Limb (tissue), 2 donors: ENCODE data around the gene VWF.

Source experiments
- DNase-seq, 2 donors: peaks; one replicate each; pipeline ENCODE4 v3.0.0-alpha.2; 2016; ENCODE audit errors: extremely low spot score in 2 of 2

Gene VWF

DNA sequence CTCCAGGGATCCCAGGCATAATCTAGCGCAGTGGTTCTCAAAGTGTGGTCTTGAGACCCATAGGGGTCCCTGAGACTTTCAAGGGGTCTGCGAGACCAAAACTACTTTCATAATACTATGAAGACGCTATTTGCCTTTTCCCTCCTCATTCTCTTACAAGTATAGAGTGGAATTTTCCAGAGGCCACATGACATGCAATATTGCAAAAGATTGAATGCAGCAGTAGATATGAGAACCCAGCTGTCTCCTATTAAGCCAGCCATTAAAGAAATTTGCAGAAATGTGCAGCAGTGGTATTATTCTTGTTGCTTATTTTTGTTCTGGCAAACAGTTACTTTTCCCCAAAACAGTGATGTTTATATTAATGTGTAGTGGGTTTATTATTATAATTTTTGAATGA is 62.8 kb downstream of the VWF start:
- DNase-seq, result no peak

DNA sequence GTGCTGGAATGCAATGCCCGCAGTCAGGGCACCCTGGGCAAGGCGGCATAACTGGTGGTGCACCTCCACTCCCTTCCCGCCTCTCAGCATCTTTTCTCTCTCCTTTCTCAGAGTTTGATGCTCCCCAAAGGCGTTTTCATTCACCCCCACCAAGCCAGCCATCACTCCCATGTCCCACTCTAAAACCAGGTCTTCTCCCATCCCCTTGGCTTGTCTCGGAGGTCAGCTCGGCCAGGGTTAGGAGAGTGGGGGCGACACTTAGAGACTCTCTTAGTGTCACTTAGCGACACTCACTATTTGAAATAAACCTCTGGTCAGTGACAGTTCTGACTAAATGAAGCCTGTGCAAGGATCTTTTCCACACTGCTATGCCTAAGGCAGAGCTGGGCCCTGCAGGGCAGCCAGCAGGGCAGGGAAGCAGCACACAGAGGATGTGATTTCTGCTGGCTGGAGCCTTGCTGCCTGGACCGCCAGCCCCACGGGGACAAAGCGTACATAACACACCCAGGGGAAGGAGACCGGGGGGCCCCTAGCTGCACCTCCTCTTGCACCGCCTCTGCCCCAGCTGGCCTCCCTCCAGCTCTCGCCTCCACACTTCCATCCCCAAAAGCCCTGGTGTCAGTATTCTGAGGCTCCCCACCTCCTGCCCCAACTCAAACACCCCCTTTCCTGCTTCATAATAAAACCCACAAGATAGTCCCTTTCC is 64.5 kb downstream of the VWF start:
- DNase-seq, result no peak

DNA sequence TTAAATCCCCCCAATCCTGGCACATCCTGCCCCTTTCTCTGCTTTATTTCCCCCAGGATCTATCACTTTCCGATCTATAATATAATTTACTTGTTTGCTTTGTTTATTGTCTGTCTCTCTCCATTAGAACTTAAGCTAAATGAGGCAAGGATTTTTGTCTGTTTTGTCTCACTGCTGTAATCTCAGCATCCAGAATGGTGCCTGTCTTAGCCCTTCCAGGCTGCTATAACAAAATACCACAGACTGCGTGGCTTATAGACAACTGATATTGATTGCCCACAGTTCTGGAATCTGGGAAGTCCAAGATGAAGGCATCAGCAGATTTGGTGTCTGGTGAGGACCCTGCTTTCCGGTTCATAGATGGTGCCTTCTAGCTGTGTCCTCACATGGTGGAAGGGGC is 65.2 kb downstream of the VWF start:
- no peak for DNase-seq

DNA sequence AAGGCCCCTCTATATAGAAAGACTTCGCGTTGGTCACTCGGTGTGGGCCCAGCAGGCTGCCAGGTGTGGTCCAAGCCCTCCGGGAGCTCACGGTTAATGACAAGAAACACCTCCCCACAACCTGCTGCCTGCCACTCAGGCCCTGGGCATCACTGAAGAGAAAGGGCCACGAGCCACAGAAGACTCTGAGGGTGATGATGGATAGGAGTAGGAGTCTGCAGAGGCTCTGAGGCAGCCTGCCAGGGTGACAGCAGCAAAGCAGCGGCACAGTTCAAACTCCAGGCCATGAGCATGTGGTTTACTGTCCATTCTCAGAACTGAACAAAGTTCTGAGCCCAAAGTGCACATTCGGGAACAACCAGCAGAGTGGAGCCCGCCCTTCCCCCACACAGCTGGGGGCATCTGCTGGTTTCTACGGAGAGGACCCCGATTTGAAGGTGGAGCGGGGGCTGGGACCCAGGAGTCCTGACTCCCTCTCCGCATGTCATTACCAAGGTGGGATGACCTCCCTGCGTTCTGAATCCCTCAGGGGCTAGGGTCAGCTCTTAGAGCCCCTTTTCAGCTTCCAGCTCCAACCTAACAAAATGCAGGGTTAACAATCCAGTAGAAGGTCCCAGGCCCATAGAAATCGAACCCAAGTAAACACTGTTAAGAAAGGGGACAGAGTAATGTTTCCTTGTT is 65.8 kb downstream of the VWF start:
- DNase-seq, result no peak

DNA sequence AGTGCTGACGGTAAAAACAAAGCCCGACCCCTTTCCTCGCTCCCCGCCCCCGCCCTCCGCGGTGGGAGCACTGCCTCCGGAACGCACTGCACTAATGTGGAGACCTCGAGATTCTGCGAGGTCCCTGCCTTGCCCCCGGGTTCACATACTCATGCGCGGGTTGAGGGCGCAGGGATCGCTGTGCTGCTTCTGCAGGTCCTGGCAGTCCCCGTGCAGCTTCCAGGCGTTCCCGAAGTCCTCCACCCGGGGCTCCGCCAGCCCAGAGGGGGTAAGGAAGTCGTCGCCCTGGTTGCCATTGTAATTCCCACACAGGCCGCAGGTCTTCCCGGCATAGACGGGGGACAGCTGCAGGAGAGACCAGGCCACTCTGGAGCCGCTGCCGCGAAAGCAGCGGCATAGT is 66.8 kb downstream of the VWF start:
- DNase-seq, result peak in 1 of 2 donors; percentile 56

DNA sequence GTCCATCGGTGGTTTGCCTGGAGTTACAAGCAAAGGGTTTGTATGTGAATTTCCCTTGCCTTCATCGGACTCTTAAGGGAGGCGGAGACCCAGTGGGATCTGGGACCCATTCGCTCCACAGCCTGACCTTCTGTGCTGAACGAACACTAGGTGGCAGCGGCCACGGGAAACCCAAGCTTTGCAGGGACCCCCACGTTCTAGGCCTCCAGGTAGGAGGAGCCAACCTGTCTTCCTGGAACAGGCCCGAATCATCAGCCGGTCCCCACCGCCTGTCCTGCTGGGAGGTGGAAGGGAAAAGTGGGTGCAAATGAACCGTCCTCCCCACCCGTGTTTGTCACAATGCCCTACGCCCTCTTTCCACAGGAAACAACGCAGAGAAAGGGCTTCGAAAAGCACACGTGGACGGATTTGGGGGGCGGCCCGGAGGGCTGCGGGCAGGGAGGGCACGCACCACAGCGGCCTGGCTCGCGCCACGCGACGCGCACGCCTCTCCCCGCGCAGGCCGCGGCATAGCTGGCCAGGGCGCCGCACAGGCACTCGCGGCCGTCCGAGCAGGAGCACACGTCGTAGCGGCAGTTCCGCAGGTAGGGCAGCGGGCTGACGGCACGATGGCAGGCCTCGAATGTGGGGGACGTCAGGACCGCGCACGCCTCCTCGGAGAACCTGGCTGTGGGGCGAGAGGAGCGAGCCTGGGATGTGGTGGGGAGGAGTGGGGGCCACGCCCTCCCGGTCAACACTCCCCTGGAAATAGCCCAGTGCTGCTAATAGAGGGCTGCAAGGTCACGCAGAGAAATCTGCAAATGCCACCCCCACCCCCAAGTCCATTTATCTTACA is 67.8 kb downstream of the VWF start:
- peak; percentile 24 to 63 for DNase-seq

DNA sequence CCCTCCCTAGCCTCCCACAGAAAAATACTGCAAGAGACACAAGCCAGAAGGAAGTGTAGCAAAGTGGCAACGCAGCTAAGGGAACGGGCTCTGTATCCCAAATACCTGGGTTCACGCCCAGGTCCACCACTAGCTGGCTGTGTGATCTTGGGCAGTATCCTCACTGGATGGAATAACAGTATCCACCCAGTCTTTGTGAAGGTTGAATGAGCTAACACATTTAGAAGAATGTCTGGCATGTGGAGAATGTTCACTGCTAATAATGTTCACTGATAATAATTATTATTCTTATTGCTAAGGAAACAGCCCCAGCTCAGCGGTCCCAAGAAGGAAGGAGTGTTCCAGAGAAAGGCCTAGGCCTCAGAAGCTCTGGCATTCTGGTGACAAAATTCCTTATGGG is 70.9 kb downstream of the VWF start:
- no peak for DNase-seq

DNA sequence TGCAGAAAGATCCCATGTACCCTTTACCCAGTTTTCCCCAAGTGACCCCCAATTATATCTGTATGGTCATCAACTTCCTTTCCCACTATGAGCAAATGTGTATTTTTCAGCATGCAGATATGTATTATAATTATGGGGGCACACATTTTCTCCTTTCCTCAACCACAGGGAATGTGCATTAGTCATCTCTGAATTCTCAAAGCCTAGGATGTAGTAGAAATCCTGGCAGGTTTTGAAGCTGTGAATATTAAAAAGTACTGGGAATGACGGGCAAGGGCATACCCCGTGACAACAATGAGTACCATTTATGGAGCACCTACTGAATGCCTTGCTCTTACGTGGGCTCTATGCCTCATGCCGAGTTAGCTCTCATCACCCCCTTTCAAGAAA is 71.5 kb downstream of the VWF start:
- DNase-seq, result no peak

DNA sequence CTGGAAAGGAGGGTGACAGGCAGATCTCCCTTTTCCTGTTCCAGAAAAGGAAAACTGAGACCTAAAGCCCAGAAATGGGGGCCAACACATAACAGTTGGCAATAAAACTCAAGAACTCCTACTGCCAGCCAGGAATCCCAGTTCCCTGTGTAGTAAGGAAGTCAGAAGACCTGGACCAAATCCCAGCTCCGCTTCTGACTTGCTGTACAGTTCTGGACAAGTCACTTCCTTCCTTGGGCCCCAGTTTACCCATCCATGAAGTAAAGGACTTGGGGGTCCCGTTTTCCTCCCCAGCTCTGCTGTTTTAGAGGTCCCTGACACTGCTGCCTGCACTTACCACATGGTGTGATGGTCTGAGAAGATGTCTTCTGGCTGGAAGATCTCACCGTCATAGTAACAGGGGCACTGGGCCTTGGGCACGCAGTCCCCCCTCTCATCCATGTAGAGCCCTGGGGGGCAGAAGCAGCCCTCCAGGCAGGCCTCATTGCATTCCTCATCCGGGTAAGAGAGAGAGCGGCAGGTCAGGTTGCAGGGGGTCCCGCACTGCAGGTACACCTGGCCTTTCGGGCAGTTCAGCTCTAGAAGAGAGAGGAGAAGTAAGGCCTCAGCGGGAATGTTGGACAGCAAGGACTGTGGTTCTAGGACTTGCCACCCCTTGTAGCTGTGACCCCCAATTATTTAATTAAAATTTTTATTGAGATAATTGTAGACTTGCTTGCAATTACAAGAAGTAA is 72.1 kb downstream of the VWF start:
- DNase-seq, result no peak

DNA sequence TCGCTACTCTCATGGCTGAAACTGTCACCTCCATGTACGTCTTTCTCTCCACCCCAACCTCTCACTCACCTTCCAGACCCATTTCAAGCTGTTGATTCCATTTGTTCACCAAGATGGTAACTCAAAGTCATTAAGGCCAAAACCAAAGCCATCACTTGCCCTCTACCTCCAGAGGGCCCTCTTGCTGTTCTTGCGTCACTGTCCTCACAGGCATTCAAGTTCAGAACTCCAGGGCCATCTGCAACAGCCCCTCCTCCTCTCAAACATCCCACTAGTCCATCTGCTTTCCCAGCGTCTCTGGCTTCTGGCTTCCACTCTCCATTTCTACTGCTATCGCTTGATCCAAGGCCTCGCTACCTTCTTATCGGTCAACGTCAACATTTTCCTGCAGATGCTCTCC is 74.5 kb downstream of the VWF start:
- no peak for DNase-seq

DNA sequence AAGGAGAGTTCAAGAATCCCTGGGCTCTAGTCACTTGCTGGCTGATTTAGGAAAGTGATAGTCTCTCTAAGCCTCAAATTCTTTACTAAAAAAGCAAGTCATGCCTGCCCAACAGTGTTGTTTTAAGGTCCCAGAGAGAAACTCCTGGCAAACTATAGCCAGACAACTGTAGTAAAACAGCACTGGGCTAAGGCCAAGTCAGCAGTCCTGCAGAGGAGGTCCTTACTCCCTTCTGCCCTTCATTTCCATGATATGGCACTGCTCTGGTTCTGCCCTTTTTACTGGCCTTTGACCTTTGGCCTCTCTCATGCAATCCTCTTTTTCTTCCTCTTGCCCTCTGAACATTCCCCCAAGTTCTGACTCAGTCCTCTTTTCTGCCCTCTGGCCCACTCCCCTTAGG is 74.9 kb downstream of the VWF start:
- no peak for DNase-seq

DNA sequence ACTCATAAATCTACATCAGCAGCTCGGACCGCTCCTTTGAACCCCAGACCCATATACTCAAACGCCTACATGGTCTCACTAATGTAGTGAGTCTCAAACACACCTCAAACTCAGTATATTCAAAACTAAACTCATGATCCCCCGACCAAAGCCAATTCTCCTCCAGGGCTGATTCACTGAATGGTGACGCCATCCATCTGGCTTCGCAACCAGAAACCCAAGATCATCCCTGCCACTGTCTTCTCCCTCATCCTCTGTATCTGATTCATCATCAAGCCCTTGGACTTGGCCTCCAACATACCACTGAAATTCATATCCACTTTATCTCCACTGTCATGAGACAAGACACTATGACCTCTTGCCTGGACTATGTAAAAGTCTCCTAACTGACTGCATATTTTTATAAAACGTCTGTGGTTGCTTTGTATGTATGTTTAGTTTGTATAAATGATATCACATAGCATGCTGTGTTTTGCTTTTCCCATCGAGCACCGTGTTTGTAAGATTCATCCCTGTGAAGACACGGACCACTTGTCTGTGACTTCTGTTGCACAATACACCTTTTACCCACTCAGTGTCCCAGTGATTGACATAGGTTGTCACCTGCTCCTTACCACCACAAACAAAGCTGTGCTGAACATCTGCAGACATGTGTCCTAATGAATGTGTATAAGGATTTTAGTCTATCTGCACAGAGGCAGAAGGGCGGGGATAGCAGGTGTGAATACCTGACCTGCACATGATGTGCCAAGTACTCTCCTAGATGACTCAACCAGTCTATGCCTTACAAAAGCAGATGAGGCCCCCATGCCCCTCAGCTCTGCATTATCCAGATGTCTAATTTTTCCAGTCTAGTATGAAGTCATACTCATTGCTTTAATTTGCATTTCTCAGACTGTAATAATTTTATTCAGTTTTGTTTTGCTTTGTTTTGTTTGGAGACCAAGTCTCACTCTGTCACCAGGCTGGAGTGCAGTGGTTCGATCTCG is 76.9 kb downstream of the VWF start:
- DNase-seq, result no peak

DNA sequence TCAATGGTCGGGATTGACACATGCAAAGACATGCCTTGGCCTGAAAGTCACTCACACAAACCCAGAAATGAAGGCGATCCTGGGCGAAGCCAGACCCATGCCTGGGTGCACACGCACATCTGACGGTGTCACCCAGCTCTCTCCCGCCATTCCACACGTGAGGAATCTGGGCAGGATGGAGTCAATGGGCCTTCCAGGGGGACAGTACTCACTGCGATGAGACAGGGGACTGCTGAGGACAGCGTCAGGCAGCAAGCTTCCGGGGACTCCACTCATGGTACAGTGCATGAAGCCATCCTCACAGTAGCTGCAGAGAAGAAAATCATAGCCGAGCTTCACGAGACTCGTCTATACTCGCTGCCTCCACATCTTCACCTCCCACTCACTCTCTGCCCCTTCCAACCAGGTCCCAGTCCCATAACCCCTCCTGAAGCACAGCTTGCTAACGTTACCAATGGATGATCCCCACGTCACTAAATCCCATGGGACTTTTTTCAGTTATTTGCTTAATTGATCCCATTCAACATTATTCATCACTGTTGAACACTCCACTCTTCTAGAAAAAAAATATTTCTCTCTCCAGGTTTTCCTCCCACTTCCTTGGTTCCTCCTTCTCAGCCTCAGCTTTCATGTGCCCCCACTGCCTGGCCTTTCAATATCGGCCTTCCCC is 77.8 kb downstream of the VWF start:
- no peak for DNase-seq

DNA sequence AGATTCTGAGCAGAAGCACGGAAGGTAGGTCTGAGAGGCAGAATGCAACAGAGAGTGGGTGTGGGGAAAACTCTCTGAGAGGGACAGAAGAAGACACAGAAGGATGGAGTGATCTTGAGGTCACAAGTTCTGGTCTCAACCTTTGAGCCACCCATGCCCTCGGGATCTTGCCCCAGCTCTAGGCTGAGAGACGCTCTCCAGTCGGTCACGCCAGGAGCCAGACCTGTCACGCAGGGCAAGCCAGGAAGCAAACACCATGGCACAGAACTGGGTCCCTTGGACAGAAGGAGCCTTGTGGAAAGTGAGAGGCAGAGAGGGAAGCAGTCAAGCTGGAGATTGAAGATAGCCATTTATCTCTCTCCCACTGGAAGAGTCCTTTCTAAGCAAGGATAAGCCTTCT is 79.0 kb downstream of the VWF start:
- no peak for DNase-seq

DNA sequence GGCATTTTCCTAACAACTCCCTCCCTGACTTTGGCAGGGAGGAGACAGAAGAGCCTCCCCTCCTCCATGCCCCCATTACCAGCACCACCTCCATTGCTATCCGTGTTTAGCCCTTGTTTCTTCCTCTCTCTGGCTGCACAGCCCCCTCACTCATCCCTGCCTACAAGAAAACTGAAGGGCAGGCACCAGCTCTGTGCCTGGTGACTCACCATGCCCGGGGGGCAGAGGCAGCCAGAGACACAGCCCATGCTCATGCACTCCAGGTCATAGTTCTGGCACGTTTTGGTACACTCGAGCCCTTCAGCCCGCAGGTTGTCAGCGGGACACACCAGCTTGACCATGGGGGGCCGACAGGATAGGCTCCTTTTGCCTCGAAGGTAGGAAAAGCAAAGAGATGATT is 80.4 kb downstream of the VWF start:
- no peak for DNase-seq

DNA sequence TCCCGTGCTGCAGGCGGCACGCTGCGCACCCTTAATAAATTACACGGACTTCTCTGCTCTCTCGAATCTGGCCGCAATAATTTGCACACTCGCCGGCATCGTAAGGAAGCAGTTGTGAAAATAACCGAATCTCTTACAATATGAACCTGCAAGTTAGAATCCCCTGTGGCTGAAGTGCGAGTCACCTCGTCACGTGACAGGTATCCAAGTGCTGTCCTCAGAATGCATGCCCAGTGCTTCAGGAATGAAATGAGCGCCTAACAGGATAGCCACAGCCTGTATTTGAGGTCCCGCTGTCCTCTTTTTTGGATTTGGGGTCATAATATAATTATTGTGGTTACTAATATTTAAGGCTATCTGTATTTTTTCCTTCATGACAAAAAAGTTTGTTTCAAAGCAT is 82.0 kb downstream of the VWF start:
- DNase-seq, result no peak

DNA sequence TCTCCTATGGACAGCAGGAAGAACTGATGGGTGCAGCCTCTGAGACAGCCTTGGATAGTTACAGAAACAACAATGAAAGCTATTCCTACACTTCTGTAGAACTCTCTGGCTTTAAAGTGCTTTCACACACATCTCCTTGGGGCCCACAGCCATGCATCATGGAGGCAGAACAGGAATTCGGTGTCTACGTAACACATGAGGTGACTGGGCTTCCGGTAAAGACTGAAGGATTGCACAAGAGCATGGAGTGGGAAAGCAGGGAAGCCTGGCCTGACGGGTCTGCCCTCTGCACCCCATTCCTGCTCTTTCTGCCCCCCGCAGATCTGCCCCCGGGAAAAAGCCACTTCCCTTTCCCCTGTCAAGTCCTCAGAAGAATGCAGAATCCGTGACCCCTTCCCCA is 82.6 kb downstream of the VWF start:
- DNase-seq, result no peak

DNA sequence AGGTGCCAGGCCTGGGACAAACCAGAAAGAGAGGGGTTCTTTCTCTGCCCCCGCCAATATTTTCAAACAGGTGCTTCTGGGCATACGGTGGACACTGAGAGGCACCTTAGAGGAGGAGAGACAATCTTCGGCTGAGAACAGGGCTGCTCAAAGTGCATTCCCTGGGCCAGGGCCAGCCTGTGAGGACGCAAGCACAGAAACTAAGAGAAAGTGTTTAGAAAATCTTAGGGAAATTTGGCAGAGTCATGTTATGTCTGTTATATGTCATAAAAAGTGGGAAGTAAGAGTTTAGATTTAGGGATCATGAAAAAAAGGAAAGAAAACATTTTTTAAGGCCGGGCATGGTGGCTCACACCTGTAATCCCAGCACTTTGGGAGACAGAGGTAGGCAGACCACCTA is 83.7 kb downstream of the VWF start:
- no peak for DNase-seq

DNA sequence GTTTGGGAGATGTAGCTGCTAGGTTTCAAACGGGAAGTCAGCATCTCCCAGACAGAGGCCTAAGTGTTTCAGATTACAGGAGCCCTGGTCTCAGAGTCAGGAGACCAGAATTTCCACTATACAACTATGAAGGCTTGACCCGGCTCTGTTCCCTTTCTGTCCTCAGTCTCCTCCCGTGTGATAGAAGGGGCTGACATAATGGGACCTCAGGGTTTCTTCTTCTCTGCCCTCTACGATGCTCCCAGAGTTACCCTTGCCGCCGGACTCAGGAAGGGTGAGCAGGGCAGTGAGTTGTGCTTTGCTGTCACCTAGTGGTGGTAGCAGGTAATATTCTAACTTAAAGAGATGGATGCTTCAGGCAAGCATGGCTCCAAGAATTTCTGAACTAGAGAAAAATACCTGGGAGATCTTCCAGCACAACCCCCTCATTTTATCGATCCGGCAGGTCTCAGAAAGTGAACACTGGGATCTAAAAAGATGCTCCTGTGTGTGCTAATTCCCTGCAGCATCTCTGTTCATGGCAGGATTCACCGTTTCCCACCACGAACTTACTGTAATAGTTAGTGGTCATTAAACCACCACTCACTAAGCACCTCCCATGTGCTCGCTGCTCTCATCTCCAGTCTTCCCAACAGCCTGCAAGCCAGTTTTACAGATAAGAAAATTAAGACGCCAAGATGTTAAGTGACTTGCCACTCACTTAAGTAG is 84.4 kb downstream of the VWF start:
- peak; percentile 72 to 74 for DNase-seq
